GM12864 (cell line): ENCODE results near the gene ZBTB17.

Experiments
- DNase-seq: peaks from one replicate; pipeline ENCODE4 v3.0.0-alpha.2; 2011; ENCODE audit warnings: low read depth
- H3K4me3 ChIP-seq: 2 replicates; pipeline ENCODE4 v1.5.1; 2011; ENCODE audit warnings: mild to moderate bottlenecking, low read depth, low read length, control low read depth
- CTCF ChIP-seq: IDR thresholded peaks from 2 replicates; pipeline ENCODE4 v1.5.1; 2011; ENCODE audit warnings: low read depth, mild to moderate bottlenecking, moderate library complexity, low read length, control low read depth, inconsistent platforms; ENCODE audit errors: missing control alignments

Gene ZBTB17

GRCh38 chr1:15946571-15947381, 29.1 kb downstream of the ZBTB17 start:
- no peak for DNase-seq
- TF ChIP-seq CTCF = no peak
- no peak overlapping the region for H3K4me3 ChIP-seq

- no peak overlapping the region for H3K4me3 ChIP-seq
- TF ChIP-seq CTCF = no peak
- no peak for DNase-seq
Measured at GRCh38 chr1:15945832-15946448, 30.0 kb downstream of the ZBTB17 start.

GRCh38 chr1:15945011-15945831, 30.7 kb downstream of the ZBTB17 start:
- no peak overlapping the region for H3K4me3 ChIP-seq
- DNase-seq = no peak
- no peak for TF ChIP-seq CTCF

- H3K4me3 ChIP-seq = no peak overlapping the region
- no peak for TF ChIP-seq CTCF
- no peak for DNase-seq
Measured at GRCh38 chr1:15944308-15945010, 31.4 kb downstream of the ZBTB17 start.

- DNase-seq = no peak
- no peak overlapping the region for H3K4me3 ChIP-seq
- TF ChIP-seq CTCF = no peak
Measured at GRCh38 chr1:15943992-15944307, 32.0 kb downstream of the ZBTB17 start.

GRCh38 chr1:15943328-15943991, 32.4 kb downstream of the ZBTB17 start:
- no peak for DNase-seq

More at GRCh38 chr1:15943328-15943991, 32.4 kb downstream of the ZBTB17 start:
- TF ChIP-seq CTCF = no peak
- no peak overlapping the region for H3K4me3 ChIP-seq
